HG03575 (cell line): ENCODE results near the gene ARID5B.
"Not testable (repeated sequence)": the region's sequence is repeated elsewhere in the genome, so short reads cannot be mapped to it uniquely, and the experiment has no call there.

Experiments used
- ATAC-seq: cut with Tn5 transposase; IDR thresholded peaks from one replicate; pipeline ENCODE4 v1.9.1; 2021; ENCODE audit not compliant: unreplicated experiment, insufficient number of reproducible peaks, low FRiP score; ENCODE audit errors: extremely low read depth

The ARID5B gene

GRCh38 chr10:61958805-61959204 lies 57.3 kb downstream of the ARID5B start:
- no peak for ATAC-seq

DNA sequence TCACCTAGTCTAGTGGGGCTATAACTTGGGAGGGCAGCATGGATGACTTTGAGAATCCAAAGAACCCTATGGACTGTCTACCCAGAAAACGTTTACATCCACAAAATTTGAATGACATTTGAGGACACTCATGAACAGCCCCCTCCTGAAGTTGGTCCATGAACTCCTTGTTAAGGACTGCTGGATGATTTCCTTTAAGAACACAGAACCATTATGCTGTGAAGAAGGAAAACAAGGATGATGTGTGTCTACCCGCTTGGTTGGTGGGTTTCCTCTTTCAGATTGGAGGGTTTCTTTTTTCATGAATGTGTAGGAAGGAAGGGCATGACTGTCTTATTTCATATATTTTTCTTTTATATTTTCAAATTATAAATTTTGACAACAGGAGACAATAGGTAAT lies 58.3 kb downstream of the ARID5B start:
- no peak for ATAC-seq

DNA sequence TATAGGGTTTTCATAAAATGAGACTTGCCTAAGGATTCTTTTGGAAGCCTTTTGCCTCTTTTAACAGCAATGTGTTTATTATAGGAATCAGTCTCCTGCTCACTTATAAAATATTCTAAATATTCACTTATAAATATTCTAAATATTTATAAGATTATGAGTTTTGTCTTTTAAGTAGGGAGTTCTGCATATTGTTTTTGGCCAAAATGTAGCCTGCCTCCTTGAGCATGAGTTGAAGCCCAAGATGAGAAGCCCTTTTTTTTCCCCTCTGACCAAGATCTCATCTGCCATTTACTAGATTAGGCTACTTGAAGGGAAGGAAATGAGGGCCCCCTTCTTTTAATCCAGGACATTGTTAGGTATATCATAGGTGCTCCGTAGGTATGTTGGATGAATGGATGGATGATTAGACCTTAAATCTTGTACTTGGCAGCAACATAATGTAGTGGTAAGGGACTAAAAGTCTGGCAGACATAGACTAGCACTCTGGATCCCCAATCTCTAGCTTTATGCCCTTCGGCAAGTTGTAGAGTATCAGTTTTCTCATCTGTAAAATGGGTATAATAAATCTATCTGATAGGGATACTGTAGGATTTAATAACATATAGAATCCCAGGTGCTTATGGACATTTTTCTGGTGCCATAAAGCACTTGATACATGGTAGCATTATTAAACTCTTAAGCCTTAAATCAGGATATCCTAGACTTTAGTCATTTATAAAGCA lies 59.1 kb downstream of the ARID5B start:
- no peak for ATAC-seq

- peak; percentile 43 for ATAC-seq
Measured at GRCh38 chr10:61961278-61961677, 59.8 kb downstream of the ARID5B start.

GRCh38 chr10:61962971-61963370 lies 61.5 kb downstream of the ARID5B start:
- ATAC-seq = no peak

DNA sequence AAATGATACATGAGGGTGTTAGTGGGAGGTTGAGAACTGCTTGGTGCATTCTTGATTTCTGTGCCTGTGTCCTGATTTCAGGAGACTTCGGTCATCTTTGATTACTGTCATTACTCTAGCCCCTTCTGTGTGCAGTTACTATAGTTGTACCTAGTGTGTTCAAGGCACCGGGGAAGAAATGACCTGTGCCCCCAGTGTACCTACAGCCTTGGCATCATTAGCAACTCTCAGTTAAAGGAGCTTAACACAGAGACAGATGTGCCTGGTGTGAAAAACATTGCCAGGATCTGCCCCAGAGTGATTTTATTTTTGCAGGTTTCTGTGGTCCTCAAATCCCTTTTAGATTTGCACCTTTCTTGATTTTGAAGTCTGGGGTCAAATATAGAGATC lies 62.2 kb downstream of the ARID5B start:
- no peak for ATAC-seq

- no peak for ATAC-seq
Measured at GRCh38 chr10:61964059-61964709, 62.7 kb downstream of the ARID5B start.

GRCh38 chr10:61964949-61965702 lies 63.6 kb downstream of the ARID5B start:
- no peak for ATAC-seq

DNA sequence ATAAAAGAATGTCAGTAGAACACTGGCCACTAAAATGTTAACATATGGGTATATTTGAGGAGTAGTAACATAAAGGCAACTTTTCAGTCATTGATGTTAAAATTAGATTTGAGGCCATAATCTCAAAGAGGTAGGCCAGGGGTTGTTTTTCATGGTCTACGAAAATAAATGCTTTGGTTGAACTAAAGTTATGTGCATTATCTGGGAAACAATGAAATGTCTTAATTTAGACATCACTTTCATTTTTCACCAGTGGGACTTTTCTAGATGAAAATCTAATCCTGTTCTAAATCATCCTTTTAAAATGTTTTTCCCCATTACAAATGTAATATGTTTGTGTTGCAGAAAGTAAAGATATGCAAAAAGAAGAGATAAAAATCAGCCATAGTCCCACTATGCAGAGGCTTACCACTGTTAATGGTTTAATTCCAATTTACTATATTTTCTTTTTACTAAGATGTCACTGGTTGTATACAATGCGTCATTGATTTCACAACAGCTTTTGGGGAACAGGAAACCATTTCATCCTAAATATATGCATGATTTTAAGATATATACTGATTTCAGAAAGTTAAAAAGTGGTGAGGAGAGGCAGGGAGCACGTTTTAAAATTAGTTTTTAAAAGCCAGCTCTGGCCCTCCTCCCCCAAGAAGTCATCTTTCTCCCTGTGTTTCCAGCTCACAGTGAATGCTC lies 64.3 kb downstream of the ARID5B start:
- no peak for ATAC-seq

DNA sequence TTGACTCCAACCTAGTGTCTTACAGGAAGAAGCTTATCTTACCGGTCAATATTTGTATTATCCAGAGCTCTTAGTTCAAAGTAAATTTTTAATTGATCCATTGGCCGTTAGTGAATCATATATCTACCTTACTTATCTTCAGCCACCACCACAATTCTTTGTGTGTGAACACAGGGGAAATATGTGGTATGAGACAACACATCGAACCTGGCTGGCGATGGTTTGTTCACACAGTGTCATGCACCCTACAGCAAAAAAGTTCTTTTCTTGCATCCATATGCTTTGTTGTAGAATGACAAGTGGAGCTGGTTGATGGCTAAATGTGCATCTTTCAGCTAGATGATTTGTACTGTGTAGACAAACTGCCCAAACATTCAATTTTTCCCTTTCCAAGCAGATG lies 65.8 kb downstream of the ARID5B start:
- no peak for ATAC-seq

GRCh38 chr10:61970182-61971002 lies 68.9 kb downstream of the ARID5B start:
- ATAC-seq = no peak

DNA sequence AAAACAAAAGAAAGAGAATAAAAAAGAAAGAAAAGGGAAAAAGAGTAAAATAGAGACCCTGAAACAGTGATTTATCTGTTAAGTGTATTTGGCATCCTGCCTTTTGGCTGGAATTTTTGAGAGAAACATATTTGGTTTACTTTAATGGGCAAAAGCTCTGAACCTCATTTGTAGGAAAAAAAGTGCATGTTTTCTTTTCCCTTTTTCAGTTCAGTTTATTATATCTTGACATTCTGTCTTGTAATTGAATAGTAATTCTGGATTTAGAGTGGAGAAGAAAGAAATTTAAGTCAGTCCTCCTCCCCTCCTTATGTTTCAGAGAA lies 69.5 kb downstream of the ARID5B start:
- ATAC-seq = no peak

- no peak for ATAC-seq
Measured at GRCh38 chr10:61973169-61973568, 71.7 kb downstream of the ARID5B start.

GRCh38 chr10:61973906-61974305 lies 72.4 kb downstream of the ARID5B start:
- ATAC-seq = no peak

GRCh38 chr10:61974601-61975390 lies 73.3 kb downstream of the ARID5B start:
- ATAC-seq = no peak

DNA sequence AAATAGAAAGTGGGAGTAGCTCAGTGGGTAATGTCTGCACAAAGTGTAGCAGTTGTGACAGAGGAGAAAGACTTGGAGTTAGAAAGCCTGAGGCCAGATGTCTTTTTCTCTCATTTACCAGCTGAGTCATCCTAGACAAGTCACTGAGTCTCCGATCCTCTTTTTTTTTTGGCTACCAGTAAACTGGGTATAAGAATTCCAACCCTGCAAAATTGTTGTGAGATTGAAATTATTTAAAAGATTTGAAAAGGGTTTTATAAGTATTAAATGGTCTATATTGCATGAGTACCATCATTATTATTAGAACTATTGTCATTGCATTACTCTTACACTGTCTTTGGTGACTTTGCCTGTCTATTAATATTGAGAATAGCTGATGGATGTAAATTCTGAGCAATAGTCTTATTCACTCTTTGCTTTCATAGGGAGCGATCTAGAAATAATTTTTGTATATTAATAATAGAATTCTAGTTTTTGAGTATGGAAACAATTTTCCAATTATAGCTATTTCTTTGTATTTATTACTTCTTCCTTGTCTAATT lies 74.0 kb downstream of the ARID5B start:
- ATAC-seq = peak; percentile 84

DNA sequence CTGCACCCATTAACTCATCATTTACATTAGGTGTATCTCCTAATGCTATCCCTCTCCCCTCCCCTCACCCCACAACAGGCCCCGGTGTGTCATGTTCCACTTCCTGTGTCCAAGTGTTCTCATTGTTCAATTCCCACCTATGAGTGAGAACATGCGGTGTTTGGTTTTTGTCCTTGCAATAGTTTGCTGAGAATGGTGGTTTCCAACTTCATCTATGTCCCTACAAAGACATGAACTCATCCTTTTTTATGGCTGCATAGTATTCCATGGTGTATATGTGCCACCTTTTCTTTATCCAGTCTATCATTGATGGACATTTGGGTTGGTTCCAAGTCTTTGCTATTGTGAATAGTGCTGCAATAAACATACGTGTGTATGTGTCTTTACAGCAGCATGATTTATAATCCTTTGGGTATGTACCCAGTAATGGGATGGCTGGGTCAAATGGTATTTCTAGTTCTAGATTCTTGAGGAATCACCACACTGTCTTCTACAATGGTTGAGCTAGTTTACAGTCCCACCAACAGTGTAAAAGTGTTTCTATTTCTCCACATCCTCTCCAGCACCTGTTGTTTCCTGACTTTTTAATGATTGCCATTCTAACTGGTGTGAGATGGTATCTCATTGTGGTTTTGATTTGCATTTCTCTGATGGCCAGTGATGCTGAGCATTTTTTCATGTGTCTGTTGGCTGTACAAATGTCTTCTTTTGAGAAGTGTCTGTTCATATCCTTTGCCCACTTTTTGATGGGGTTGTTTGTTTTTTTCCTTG lies 75.6 kb downstream of the ARID5B start:
- ATAC-seq = not testable (repeated sequence)
